ENCODE measurements around the gene NPEPPS. TPM values are rescaled to one million over a fixed set of nuclear protein-coding genes. Genes with fewer than 3 reads are reported as not detected.

The NPEPPS gene
- total RNA-seq, 1 experiment from 2014 or later: 207 TPM

- H4K20me1 ChIP-seq (ENCODE audit: insufficient read depth): no peaks in the 10 kb centered on the region
- no peak overlapping the region for H3K27ac ChIP-seq (ENCODE audit: low read depth, low read length)
- ChIA-PET POLR2A (interaction anchor here (1.0 kb wide), 1 partner anchor 10 kb away, joined by 4 read pairs; no protein-coding TSS in a partner anchor), RAD21 (ENCODE audit: low non-redundant PET in 1 of 2, low total read pairs in 2 of 2, uncharacterized antibody in 2 of 2, unreplicated experiment in 2 of 2) (no interaction called here), CTCF (interaction anchor here (0.9 kb wide), 1 partner anchor 26 kb away, joined by 3 read pairs; no protein-coding TSS in a partner anchor)
- no peak overlapping the region for H3K4me2 ChIP-seq (ENCODE audit: low read length)
- H3K79me2 ChIP-seq (ENCODE audit: insufficient read depth, low read length): peaks cover 10% of the 10 kb centered on the region
- H3K9me2 ChIP-seq (ENCODE audit: insufficient read depth): no peaks in the 10 kb centered on the region
- no peaks in the 10 kb centered on the region for H3K27me3 ChIP-seq (ENCODE audit: insufficient read depth, low read length)
- H3K4me1 ChIP-seq (ENCODE audit: control insufficient read depth in 1 of 2, insufficient read depth in 2 of 2, low read length in 2 of 2): peaks cover 6 to 12% of the 10 kb centered on the region in 2 experiments; a peak in 3 of 4 replicates
- TF ChIP-seq EZH2phosphoT487 (IDR thresholded peaks at IDR 0.05; ENCODE audit: borderline replicate concordance): no peak
- no peak for TF ChIP-seq CBX3 (IDR thresholded peaks at IDR 0.05; ENCODE audit: low read depth)
- no peak for TF ChIP-seq SIN3A (IDR thresholded peaks at IDR 0.05; ENCODE audit: low read depth)
- TF ChIP-seq ZBTB33 (IDR thresholded peaks at IDR 0.05; ENCODE audit: extremely low read depth, insufficient replicate concordance, low read length): no peak
- no peak for TF ChIP-seq SP1 (IDR thresholded peaks at IDR 0.05; ENCODE audit: low read depth)
- TF ChIP-seq, protein P1, sequence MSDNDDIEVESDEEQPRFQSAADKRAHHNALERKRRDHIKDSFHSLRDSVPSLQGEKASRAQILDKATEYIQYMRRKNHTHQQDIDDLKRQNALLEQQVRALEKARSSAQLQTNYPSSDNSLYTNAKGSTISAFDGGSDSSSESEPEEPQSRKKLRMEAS (IDR thresholded peaks at IDR 0.05): no peak
- TF ChIP-seq YY1 (IDR thresholded peaks at IDR 0.05; ENCODE audit: extremely low read depth, insufficient replicate concordance, low read depth, low read length): no peak
- no peak for TF ChIP-seq ELF1 (IDR thresholded peaks at IDR 0.05; ENCODE audit: borderline replicate concordance, low read depth)
- no peak for TF ChIP-seq ATF3 (IDR thresholded peaks at IDR 0.05)
- no peak overlapping the region for H2AFZ ChIP-seq (ENCODE audit: low read depth, low read length, poor library complexity, severe bottlenecking)
- H3K9ac ChIP-seq (ENCODE audit: low read length): no peak overlapping the region
- DNase-seq (ENCODE audit: low read depth, low spot score) (no peak), ATAC-seq (no peak)
- H3K4me3 ChIP-seq (replicated peaks in 1 of 2; ENCODE audit: low read depth in 1 of 2, low read length in 2 of 2): no peak overlapping the region
- intact Hi-C loops (cut with micrococcal nuclease): no loop called here
- no peaks in the 10 kb centered on the region for H3K36me3 ChIP-seq (ENCODE audit: control insufficient read depth in 1 of 2, insufficient read depth in 2 of 2, low read length in 2 of 2)
- BruUV-seq (replicated peaks): no TSS peak
- no peaks in the 10 kb centered on the region for H3K9me3 ChIP-seq (ENCODE audit: control insufficient read depth in 1 of 2, insufficient read depth in 1 of 2, low read depth in 1 of 2, low read length in 2 of 2)
These were observed 113.4 kb downstream of the NPEPPS start for GRCh38 chr17:47644324-47644723.

Data from HCT116 (cell line).